GM21825 (cell line): ENCODE measurements around the gene RIPOR3.

Experiments
- ATAC-seq: cut with Tn5 transposase; IDR thresholded peaks from one replicate; pipeline ENCODE4 v1.9.1; 2021; ENCODE audit warnings: mild to moderate bottlenecking, moderate library complexity; ENCODE audit not compliant: unreplicated experiment

RIPOR3 gene

DNA sequence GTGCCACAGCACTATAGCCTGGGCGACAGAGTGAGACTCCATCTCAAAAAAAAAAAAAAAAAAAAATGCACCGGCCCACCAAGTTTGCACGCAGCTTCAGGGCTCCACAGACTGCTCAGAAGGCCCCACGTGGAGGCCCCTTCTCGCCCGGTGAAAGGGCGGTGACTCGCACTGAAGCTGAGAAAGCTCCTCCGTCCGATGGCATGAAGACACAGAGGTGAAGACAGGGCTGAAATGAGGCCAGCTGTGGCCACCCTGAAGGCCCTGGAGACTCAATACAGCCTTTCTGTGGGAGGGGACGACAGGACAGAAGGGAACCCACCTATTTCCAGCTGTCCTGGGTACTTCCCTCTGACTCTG is 97.1 kb downstream of the RIPOR3 start:
- ATAC-seq: no peak

DNA sequence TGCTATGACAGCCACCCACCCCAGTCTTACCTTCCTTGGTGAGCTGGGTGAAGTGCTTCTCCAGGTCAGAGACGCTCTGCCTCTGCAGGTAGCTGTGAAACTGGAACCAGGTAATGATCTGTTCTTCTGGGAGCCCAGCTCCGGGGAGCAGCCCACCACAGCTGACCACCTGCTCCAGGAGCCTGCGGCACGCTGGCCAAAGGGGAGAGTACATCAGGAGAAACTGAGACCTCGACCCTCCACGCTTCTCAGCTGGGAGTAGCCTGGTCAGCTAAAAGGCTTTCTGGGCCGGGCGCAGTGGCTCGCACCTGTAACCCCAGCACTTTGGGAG is 98.4 kb downstream of the RIPOR3 start:
- ATAC-seq: no peak

DNA sequence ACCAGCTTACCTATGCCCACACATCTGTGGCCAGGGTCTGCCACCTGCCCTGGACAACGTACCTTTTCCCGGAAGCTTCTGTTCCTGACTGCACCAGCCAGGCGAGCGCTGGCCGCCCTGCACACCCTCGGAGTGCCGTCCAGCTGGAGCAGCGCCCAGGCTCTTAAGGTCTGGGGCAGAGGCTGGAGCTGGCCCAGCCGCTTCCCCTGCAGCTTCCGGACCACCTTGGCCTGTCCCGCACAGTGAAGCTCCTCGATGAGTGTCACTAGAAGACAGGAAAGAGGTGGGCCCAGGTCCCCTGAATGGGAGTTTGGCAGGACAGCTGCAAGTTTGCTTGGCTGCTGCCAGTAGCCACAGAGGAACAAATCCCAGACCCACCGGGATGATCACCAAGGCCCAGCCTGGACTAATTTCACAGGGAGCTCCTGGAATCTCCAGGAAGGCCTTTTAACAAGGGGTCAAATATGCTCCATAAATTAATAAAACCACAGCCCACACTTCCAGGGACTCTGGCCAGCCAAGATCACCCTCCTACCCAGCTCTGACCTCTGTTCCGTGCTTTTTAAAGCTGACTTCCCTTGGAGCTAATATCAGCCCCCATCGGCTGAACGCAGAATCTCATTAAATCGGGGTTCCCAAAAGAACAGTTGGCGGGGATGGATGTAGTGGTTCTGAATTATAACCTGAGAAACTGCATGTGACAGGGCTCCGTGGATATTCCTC is 98.9 kb downstream of the RIPOR3 start:
- ATAC-seq: no peak

DNA sequence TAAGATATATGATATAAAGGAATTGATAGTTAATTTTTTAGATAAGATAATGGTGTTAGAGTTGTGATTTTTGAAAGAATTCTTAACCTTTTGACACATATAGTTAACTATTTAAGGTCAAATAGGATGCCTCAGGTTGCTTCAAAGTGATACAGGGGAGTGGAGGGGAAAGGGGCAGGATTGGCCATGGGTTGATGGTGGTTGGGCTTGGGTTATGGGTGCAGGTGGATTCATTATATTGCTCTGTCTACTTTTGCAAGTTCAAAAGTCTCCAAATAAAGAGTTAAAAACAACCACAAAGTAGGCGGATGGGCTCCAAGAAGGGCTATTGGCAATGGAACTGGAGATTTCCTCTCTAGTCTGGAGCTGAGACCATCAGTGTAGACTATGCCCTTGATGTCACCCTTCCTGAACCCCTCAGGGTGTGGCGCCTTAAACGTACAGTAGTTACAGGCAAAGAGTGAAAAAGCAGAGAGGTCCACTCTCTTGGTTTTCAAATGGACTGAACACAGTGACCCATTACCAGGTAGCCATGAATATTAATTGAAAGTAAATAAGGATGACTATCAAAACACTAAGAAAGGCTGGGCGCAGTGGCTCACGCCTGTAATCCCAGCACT is 100.0 kb downstream of the RIPOR3 start:
- no peak for ATAC-seq

- ATAC-seq: no peak
These were observed 101.0 kb downstream of the RIPOR3 start for GRCh38 chr20:50590348-50590664.

- no peak for ATAC-seq
These were observed 101.6 kb downstream of the RIPOR3 start for GRCh38 chr20:50589548-50590347.

GRCh38 chr20:50588034-50588736 is 103.2 kb downstream of the RIPOR3 start:
- no peak for ATAC-seq

GRCh38 chr20:50587291-50587961 is 103.9 kb downstream of the RIPOR3 start:
- no peak for ATAC-seq

GRCh38 chr20:50586531-50587232 is 104.7 kb downstream of the RIPOR3 start:
- no peak for ATAC-seq

DNA sequence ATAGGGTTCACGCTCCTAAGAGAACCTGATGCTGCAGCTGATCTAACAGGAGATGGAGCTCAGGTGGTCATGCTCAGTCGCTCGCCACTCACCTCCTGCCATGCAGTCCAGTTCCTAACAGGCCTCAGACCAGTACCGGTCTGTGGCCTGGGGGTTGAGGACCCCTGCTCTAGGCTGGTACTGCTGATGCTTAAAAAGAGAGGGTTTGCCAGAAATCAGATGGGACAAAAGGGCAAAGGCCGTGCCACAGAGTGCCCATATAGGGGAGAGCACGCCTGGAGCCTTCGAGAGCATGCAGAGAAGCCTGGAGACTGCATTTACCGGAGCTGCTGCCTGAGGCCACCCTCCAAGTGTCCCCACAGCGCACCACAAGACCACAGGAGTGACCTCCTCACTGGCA is 105.7 kb downstream of the RIPOR3 start:
- ATAC-seq: no peak

GRCh38 chr20:50585214-50585613 is 106.1 kb downstream of the RIPOR3 start:
- no peak for ATAC-seq

DNA sequence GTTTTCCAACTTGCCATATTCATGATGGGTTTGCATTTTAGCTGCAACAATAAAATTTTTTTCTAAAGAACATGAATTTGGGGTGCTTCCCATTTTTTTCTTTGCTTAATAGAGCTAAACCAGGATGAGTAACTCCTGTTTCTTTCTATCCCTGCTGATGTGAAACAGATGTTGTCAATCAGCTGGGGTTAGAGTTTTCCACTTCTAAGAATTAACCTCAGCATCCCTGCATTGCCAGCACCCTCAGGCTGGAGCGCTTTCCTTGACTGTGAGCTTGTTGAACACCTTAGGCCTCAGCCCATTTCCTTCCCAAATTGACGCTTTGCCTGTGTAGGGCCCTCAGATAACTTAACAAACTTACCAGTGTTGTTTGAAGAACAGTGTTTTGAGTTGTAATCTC is 106.7 kb downstream of the RIPOR3 start:
- ATAC-seq: no peak

GRCh38 chr20:50583442-50584150 is 107.7 kb downstream of the RIPOR3 start:
- ATAC-seq: no peak

- ATAC-seq: no peak
These were observed 108.6 kb downstream of the RIPOR3 start for GRCh38 chr20:50582591-50583234.

GRCh38 chr20:50582092-50582491 is 109.2 kb downstream of the RIPOR3 start:
- ATAC-seq: no peak

- no peak for ATAC-seq
These were observed 110.3 kb downstream of the RIPOR3 start for GRCh38 chr20:50580842-50581544.

DNA sequence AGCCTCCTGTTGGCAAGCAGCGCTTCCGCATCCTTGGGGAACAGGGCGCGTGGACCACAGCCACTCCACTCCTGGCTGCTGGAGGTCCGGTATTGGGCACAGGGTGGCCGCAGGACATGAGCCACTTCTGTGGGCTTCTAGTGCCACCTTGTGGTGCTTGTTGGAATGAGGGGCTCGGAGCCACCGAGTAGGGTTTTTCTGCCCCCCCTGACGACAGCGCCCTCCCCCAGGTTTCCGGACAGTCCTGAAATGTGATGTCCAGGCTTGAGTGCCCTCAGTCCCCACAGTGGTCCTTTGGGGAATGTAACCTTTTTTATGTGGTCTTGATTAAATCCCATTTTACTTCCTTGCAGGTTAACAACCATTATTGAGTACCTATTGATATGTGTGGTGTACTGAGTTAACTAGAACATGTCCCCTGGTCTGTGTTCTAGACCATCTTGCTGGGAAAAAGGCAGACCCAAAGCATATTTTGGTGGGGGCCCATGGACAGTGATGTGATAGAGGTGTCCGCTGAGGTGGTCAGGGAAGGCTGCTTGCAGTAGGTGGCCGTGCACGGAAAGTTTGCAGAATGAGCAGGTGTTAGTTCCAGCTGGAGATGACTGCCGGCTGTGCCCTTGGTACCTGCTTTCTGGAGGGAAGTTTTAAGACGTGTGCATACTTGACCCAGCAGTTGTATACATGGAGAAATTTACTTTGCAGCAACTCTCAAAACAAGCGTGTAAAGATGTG is 111.2 kb downstream of the RIPOR3 start:
- no peak for ATAC-seq

DNA sequence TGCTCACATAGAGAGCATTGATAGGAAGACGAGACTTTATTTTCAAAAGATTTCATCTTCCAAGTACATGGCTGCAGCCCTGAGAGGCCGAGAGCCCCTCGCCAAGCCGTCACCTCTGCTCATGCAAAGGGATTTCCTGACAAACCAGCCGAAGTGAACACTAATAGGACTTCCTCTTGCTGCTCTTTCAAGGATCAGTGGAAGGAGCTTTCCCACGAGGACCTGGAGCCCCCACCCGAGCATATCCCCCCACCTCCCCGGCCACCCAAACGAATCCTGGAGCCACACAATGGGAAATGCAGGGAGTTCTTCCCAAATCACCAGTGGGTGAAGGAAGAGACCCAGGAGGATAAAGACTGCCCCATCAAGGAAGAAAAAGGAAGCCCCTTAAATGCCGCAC is 111.8 kb downstream of the RIPOR3 start:
- no peak for ATAC-seq
